ENCODE data around the gene ERP29.
"Not testable (repeated sequence)": the region's sequence is repeated elsewhere in the genome, so short reads cannot be mapped to it uniquely, and the experiment has no call there.

The ERP29 gene

DNA sequence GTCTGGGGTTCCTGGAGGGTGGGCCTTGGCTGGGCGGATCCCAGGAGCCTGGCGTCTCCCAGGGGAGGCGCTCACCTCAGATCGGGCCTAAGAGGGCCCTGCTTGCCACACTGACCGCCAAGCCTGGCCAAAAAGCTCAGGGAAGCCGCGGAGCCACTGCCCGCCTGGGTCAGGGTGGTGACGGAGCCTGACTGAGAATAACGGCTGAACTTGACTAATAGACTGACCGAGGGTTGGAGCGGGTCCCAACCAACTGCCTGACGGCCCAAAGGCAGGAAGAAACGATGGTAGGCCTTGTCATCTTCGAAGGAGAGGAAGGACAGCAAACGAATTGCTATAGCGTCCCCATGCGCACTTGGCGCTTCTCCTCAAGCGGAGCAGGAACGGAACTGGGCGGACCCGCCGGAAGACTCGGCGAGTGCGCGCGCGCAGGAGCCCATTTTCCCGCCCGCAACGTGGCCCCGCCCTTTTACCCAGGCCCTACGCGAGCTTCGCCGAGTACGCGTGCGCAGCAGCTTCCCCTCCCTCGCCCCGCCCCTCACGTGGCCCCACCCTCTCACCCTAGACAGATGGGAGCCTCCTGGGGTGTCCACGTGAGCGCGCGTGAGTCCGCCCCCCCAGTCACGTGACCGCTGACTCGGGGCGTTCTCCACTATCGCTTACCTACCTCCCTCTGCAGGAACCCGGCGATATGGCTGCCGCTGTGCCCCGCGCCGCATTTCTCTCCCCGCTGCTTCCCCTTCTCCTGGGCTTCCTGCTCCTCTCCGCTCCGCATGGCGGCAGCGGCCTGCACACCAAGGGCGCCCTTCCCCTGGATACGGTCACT lies at the start of gene ERP29, which contains the start of gene TMEM116:
ERP29 (plus strand) TSS at position 652 of the 826 bp plus-strand sequence; CDS start at position 692, 40 bp downstream.
TMEM116 (minus strand) TSS at position 391 of the 826 bp plus-strand sequence. CDS start 7,895 bp downstream, outside the sequence.
- DNase-seq (ENCODE audit: low read depth in 3 of 3), result peak; percentile 100

DNA sequence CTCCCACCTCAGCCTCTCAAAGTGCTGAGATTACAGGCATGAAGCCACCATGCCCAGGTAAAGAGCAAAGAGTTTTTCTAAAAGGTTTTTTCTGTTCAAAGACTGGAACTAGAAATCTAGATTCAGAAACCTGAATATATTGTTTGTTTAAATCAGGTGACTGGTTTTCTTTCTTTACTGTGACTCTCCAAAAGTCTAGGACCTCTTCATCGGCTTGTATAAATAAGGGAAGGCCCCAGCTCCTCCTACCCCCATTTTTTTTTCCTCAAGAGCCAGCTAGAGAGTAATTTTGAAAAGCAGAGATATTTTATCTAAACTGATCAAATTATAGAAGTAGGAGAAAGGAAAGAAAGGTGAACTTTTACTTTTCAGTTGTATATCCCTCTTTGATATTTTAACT lies 48.3 kb upstream of the ERP29 start:
- DNase-seq (ENCODE audit: low read depth in 3 of 3), result no peak

DNA sequence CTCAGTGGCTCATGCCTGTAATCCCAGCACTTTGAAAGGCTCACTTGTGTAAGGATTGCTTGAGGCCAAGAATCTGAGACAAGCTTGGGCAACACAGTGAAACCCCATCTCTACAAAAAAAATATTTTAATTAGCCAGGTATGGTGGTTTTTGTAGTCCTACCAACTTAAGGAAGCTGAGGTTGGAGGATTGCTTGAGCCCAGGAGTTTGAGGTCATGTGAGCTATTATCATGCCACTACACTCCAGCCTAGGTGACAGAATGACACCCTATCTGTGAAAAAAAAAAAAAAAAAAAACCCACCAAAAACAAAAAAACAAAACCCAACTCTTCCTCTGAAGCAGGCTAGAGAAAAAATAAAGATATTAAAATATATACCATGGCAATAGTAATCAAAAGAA lies 41.4 kb upstream of the ERP29 start:
- DNase-seq (ENCODE audit: low read depth in 3 of 3), result no peak

DNA sequence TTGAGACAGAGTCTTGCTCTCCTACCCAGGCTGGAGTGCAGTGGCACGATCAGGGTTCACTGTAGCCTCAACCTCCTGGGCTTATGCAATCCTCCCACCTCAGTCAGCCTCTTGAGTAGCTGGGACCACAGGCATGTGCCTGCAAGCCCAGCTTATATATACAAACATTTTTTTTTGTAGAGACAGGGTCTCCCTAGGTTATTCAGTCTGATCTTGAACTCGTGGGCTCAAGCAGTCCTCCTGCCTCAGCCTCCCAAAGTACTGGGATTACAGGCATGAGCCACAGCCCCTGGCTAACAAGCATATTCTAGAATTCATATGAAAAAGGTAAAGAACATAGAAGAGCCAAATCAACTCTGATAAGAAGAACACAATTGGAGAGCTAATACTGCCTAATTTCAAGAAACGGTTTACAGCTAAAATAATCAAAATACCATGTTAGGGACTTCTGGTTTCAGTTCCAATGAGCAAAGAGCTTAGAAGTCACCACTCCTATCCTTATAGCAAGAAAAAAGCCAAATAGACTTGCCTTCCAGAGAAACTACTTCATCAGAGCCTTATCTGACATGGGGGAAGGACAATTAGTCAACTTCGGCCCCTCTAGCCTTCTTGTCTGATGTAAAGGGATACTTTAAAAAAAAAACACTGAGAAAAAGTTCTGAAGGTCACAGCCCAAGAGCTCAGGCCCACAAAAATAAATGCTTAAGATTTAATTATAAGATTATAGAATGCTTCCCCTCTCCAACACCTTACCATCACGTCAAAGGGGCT lies 37.9 kb upstream of the ERP29 start:
- DNase-seq (ENCODE audit: low read depth in 3 of 3), result no peak

DNA sequence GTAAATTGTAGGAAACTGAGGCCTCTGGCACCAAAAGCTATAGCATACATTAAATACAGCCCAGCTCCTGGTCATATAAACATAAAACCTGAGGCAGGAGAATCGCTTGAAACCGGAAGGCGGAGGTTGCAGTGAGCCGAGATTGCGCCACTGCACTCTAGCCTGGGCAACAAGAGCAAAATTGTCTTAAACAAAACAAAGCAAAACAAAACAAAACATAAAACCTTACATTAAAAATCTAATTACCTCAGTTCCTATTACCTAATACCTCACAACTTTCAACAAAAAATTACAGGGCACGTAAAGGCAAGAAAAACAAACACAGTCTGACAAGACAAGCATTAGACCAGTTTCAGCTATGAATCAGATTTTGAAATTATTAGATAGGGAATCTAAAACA lies 36.9 kb upstream of the ERP29 start:
- DNase-seq (ENCODE audit: low read depth in 3 of 3), result no peak

DNA sequence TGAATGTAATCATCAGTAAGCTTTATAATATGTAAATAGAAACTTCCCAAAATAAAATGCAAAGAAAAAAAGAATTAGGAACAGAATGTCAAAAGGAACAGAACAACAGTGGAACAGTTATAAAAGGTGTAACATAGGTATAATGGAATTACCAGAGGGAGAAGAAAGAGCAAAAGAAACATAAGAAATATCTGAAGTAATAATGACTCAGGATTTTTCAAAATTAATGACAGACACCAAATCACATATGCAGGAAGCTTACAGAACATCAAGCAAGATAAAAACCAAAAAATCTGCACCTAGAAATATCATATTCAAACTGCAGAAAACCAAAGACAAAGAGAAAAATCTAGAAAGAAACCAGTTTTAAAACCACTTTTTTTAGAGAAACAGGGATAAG lies 36.4 kb upstream of the ERP29 start:
- DNase-seq (ENCODE audit: low read depth in 3 of 3), result no peak

DNA sequence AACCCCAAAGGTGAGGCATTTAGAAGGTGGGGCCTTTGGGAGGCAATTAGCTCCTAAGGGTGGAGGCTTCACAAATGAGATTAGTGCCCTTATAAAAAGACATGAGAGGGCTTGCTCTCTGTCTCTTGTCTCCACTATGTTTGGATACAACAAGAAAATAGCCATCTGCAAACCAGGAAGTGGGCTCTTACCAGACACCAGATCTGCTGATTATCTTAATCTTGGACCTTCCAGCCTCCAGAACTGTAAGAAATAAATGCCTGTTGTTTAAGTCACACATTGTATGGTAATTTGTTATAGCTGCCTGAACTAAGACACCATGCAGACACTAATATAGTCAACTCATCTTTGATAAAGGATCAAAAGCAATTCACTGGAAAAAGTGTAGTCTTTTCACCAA lies 34.7 kb upstream of the ERP29 start:
- no peak for DNase-seq (ENCODE audit: low read depth in 3 of 3)

DNA sequence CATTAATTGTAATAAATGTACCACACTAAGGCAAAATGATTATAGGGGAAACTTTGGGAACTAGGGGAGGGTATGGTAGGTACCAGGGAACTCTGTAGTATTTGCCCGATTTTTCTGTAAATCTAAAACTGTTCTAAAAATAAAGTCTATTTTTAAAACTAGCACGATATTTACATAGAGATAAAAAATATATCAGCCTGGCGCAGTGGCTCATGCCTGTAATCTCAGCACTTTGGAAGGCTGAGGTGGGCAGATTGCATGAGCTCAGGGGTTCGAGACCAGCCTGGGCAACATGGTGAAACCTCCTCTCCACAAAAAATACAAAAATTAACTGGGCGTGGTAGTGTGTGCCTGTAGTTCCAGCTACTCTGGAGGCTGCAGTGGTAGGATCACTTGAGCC lies 32.6 kb upstream of the ERP29 start:
- DNase-seq (ENCODE audit: low read depth in 3 of 3), result no peak

DNA sequence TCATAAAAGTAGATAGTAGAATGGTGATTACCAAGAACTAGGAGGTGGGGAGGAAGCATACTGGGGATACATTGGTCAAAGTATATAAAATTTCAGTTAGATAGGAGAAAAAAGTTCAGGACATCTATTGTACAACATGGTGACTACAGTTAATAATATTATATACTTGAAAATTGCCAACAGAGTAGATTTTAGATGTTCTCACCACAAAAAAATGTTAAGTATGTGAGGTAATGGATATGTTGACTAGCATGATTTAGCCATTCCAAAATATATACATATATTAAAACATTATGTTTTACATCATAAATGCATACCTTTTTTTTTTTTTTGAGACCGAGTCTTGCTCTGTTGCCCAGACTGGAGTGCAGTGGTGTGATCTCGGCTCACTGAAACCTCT lies 31.2 kb upstream of the ERP29 start:
- DNase-seq (ENCODE audit: low read depth in 3 of 3), result no peak

DNA sequence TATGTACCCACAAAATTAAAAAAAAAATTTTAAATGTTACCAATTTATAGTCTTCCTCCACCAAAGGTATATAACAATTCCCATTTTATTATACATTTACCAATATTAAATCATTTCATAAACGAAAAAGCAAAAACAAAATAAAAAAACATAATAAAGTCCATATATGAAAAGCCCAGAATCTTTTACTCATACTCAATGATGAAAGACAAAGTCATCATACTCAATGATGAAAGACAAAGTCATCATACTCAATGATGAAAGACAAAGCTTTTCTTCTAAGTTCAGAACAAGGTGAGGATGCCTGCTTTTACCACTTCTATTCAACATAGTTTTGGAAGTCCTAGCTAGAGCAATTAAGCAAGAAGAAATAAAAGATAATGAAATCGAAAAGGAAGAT lies 28.4 kb upstream of the ERP29 start:
- DNase-seq (ENCODE audit: low read depth in 3 of 3), result no peak

DNA sequence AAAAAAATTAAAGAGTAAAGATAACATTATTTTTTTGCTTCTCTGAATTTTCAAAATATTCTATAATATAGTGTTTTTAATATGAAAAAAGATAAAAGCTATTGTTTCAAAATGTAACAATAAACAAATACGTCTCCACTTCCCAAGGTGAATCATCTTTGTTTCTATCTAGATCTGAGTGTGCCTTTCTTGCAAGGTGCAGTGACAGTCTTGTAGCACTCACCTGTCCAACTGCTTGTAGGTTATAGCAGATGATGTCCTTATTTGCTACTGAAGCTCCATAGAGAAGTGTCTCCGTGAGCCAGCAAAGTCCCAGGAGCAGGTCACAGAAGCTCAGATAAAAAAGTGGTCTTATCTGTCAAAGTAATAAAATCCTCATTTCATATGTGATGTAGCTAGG lies 21.7 kb upstream of the ERP29 start:
- no peak for DNase-seq (ENCODE audit: low read depth in 3 of 3)

DNA sequence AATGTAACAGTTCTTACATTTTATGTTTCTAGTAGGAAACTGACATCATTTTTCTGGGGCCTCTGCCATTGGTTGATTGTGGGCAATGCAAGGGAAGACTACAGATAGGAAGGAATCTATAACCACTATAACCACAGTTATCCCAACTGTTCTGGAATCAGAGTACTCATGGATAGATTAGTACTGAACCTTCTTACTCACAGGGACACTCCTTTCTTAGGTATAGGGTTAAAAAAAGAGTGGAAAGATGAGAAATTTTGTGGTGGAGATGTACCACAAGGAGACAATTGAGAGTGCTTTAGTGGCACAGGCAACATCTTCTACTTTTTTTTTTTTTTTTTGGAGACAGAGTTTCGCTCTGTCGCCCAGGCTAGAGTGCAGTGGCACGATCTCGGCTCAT lies 21.3 kb upstream of the ERP29 start:
- no peak for DNase-seq (ENCODE audit: low read depth in 3 of 3)

DNA sequence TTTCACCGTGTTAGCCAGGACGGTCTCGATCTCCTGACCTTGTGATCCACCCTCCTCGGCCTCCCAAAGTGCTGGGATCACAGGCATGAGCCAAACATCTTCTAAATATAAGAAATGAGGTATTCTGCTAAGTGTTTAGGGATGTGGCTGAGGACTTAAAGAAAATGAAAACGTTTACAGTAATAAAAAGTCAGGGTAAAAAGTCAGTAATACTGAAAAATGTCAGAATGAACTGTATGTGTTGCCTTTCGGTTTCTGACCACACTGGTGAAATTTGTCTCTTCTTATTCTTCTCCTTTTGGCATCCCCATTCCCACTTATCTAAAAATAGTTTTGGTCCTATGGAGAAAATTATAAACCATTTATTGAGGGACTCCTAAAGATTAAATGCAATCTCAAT lies 20.8 kb upstream of the ERP29 start:
- no peak for DNase-seq (ENCODE audit: low read depth in 3 of 3)

DNA sequence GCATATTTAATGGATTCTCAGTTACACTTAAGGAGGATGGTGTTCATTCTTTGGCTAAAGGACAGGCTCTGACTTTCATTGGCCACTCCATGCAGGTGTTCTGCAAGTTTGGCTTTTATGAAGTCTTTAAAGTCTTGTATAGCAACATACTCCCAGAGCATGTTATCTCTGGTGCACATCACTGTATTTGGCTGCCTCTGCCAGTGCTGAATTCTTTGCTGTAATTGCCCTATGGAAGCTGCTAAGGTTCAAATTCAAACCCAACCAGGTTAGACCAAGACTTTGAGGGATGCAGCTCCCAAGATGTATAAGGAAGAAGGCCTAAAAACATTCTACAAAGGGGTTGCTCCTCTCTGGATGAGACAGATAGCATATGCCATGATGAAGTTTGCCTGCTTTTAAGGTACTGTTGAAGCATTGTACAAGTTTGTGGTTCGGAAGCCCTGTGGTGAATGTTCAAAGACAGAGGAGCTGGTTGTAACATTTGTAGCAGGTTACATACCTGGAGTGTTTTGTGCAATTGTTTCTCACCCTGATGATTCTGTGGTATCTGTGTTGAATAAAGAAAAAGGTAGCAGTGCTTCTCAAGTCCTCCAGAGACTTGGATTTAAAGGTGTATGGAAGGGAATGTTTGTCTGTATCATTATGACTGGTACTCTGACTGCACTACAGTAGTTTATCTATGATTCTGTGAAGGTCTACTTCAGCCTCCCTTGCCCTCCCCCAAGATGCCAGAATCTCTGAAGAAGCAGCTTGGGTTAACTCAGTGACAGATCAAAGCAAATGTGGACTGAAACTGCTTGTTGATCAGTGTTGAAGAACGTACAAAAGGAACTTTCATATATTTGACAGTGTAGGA lies 19.7 kb upstream of the ERP29 start:
- DNase-seq (ENCODE audit: low read depth in 3 of 3), result no peak

DNA sequence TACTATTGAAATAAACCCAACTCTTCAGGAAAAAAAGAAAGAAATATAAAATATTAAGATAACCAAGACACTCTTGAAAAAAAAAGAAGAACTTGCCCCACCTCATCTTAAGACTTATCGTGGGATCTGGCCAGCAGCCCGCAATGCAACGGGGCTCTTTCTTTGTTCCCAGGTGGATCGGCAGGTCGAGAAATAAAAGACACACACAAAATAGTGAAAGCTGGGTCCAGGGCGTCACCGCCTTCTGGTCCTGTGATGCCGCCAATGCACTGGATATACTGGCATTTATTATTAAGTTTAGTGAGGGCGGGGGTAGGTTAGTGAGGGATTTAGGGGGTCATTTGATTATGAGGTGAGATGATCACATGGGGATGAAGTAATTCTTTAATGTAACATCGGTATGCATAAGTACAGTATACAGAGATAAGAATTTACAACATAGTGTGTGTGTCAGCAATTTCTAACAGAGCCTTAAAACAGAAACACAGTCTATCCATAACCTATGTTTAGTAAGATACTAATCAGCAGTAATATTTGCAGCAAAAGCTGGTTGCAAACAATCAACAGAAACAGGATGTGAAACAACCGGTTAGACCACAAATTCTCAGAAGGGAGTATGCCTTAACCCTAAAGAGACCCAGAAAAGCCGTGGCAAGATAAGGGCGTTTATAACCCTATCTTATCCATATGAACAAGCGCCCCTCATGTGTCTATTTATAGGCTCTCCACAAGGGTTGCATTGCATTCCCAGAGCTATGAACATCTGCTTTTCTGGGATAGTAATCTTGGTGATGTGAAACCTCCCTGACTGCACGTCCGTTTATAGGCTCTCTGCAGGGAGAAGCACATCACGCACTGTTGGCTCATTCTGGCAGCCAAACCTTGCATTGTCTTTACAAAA lies 18.8 kb upstream of the ERP29 start:
- DNase-seq (ENCODE audit: low read depth in 3 of 3), result not testable (repeated sequence)

DNA sequence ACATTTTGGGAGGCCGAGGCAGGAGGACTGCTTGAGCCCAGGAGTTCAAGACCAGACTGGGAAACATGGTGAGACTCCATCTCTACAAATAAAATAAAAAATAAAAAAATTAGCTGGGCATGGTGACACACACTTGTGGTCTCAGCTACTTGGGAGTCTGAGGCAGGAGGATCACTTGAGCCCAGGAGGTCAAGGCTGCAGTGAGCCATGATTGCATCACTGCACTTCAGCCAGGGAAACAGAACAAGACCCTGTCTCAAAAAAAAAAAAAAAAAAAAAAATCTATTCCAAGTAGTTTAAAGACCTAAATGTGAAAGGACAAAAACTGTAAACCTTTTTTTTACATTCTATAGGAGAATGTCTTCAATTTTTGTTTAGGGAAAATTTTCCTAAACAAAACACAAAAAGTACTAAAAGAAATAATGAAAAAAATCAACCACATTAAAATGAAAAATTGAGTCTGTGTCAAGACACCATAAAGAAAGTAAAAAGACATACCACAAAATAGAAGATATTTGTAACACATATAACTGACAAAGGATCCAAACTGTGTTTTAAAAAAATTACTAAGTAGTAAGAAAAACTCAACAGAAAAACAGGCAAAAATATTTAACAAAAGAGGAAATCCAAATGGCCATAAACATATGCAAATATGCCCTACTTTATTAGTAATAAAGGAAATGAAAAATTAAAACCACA lies 17.3 kb upstream of the ERP29 start:
- no peak for DNase-seq (ENCODE audit: low read depth in 3 of 3)

DNA sequence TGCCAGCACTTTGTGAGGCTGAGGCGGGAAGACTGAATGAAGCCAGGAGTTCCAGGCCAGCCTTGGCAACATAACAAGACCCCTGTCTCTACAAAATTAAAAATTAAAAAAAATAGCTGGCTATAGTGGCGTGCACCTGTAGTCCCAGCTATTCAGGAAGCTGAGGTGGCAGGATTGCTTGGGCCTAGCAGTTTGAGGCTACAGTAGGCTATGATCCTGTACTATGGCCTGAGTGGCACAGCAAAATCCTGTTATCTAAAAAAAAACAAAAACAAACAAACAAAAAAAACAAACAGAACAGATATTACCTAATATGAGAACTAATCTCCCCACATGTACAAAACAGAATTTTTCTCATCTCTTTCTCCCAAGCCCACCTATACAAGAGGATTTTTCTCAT lies 15.9 kb upstream of the ERP29 start:
- no peak for DNase-seq (ENCODE audit: low read depth in 3 of 3)

DNA sequence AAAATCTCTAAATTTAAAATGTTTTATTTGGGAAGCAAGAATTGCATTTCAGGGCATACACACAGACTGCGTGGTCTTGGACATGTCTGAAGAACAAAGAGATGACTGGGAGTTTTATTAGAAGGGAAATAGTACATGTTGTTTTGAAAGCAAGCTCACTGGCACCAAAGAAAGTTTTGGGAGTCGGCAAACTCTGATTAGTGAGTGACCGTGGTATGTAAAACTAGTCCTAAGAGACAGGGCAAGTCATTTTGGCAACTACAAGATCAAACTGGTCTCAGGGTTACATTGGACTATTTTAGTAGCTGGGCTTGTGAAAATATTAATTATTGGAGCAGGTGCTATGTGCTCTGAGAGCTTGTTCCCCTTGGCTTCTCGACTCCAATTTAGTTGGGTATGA lies 15.2 kb upstream of the ERP29 start:
- no peak for DNase-seq (ENCODE audit: low read depth in 3 of 3)

DNA sequence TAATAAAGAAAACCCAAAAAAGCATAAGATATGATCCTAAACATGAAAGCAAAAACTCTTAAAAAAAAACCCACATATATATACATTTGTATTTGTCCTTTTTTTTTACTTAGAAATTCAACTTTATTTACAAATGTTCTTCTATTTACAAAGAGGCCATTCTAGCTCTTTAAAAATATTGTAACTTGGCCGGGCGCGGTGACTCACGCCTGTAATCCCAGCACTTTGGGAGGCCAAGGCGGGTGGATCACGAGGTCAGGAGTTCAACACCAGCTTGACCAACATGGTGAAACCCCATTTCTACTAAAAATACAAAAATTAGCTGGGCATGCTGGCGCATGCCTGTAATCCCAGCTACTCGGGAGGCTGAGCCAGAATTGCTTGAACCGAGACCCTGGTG lies 14.1 kb upstream of the ERP29 start:
- DNase-seq (ENCODE audit: low read depth in 3 of 3), result not testable (repeated sequence)

DNA sequence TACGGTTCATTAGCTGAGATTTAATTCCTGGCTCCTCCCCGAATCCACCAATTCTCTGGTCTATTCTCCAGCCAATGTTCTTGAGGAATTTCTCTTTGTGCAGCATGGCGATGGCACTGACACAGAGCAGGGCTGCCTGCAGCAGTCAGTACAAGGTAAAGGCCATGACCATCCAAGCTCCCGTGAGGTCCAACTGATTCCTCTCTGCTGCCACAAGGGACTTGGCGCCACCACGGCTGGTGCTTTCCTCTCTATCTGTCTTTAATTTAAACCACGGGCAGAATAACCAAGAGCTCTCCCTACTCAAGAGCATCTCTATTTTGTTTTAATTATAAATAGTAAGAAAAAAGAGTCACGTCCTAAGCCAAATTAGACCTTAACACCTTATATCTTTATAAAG lies 12.4 kb upstream of the ERP29 start:
- DNase-seq (ENCODE audit: low read depth in 3 of 3), result no peak
